Endodermal cell (in vitro differentiated cells): ENCODE results near the gene ABLIM3. TPM values are rescaled to one million over a fixed set of nuclear protein-coding genes. Genes with fewer than 3 reads are reported as not detected.

Source experiments
- DNase-seq: peaks from one replicate; pipeline ENCODE4 v3.0.0-alpha.2; 2017
- H3K27ac ChIP-seq: 2 replicates; pipeline ENCODE4 v1.5.1; 2013; ENCODE audit warnings: mild to moderate bottlenecking, low read depth, low read length, moderate library complexity
- H3K27me3 ChIP-seq: 2 replicates; pipeline ENCODE4 v1.6.1; 2013; ENCODE audit warnings: mild to moderate bottlenecking, low read length, moderate library complexity; ENCODE audit not compliant: insufficient read depth, control insufficient read depth, poor library complexity, severe bottlenecking
- H3K36me3 ChIP-seq: 2 replicates; pipeline ENCODE4 v1.7.0; 2013; ENCODE audit warnings: mild to moderate bottlenecking, low read length, moderate library complexity; ENCODE audit not compliant: control insufficient read depth, insufficient read depth
- H3K4me1 ChIP-seq: one replicate; pipeline ENCODE4 v1.7.0; 2013; ENCODE audit warnings: low read length; ENCODE audit not compliant: control insufficient read depth, insufficient read depth
- H3K4me3 ChIP-seq: 2 replicates; pipeline ENCODE4 v1.5.1; 2013; ENCODE audit warnings: mild to moderate bottlenecking, low read length, moderate library complexity
- H3K9ac ChIP-seq: 2 replicates; pipeline ENCODE4 v1.6.1; 2013; ENCODE audit warnings: mild to moderate bottlenecking, low read length, moderate library complexity; ENCODE audit not compliant: poor library complexity, severe bottlenecking; ENCODE audit errors: extremely low read depth
- H3K9me3 ChIP-seq: 2 replicates; pipeline ENCODE4 v1.6.1; 2013; ENCODE audit warnings: mild to moderate bottlenecking, low read length, moderate library complexity; ENCODE audit not compliant: control insufficient read depth
- H3K27ac Mint-ChIP-seq: 2 replicates; pipeline ENCODE4 v1.8.0; 2020; ENCODE audit warnings: mixed read lengths
- H3K27me3 Mint-ChIP-seq: 2 replicates; pipeline ENCODE4 v1.8.0; 2021; ENCODE audit warnings: mild to moderate bottlenecking, mixed read lengths; ENCODE audit not compliant: insufficient read depth
- H3K36me3 Mint-ChIP-seq: 2 replicates; pipeline ENCODE4 v1.8.0; 2020; ENCODE audit warnings: low read depth, mixed read lengths
- H3K4me1 Mint-ChIP-seq: 2 replicates; pipeline ENCODE4 v1.8.0; 2020; ENCODE audit warnings: mixed read lengths
- H3K4me3 Mint-ChIP-seq: 2 replicates; pipeline ENCODE4 v1.8.0; 2020; ENCODE audit warnings: mild to moderate bottlenecking, moderate library complexity, mixed read lengths
- H3K9me3 Mint-ChIP-seq: 2 replicates; pipeline ENCODE4 v1.8.0; 2020; ENCODE audit warnings: mild to moderate bottlenecking, mixed read lengths
- CTCF ChIP-seq: fragments of 200-600 bp; sonication (generic); conservative IDR thresholded peaks from 2 replicates; pipeline ENCODE4 v1.5.0; 2021; ENCODE audit warnings: antibody characterized with exemption, mild to moderate bottlenecking
- WGBS, 2 experiments: methylation state at CpG; one replicate each; pipeline versions ENCODE4 v1.1.5 to v1.1.7; 2013; ENCODE audit warnings: missing lambda C conversion rate in 2 of 2, mixed read lengths in 1 of 2; ENCODE audit not compliant: insufficient coverage in 1 of 2, insufficient read length in 1 of 2; 5-methylcytosine and 5-hydroxymethylcytosine counted together
- total RNA-seq, 2 donors: library from RNA; stranded (reverse); fragmentation: NEBNext Ultra II Directional in 1 of 2; extraction: Animal tissue kit (Norgen Biotek cat#: 25700) in 1 of 2; gene quantifications; 2 replicates in 1 of 2; 3 replicates in 1 of 2; pipeline ENCODE4 v1.2.1, GENCODE V29; 2021

ABLIM3 gene
- total RNA-seq, 2 donors from 2014 or later: 0.24 to 0.66 TPM

GRCh38 chr5:149181732-149182131, 40.4 kb downstream of the ABLIM3 start:
- Histone ChIP-seq H3K36me3 (no peaks in the 10 kb centered on the region), H3K9ac (no peak overlapping the region), H3K27me3 (peaks cover 27% of the 10 kb centered on the region), H3K4me3 (no peak overlapping the region), H3K4me1 (no peaks in the 10 kb centered on the region), H3K27ac (no peak overlapping the region), H3K9me3 (no peaks in the 10 kb centered on the region)
- no peak for TF ChIP-seq CTCF
- Mint-ChIP-seq H3K4me3 (no peak overlapping the region), H3K4me1 (no peaks in the 10 kb centered on the region), H3K27me3 (peaks cover 14% of the 10 kb centered on the region), H3K36me3 (no peaks in the 10 kb centered on the region), H3K9me3 (no peaks in the 10 kb centered on the region), H3K27ac (no peak overlapping the region)
- no peak for DNase-seq
- 83 to 87% methylated on average over 1 to 2 of the region's 2 CpGs for WGBS, 2 experiments

- DNase-seq: no peak
- Mint-ChIP-seq H3K4me3 (no peak overlapping the region), H3K9me3 (no peaks in the 10 kb centered on the region), H3K36me3 (no peaks in the 10 kb centered on the region), H3K4me1 (no peaks in the 10 kb centered on the region), H3K27me3 (peaks cover 14% of the 10 kb centered on the region), H3K27ac (no peak overlapping the region)
- Histone ChIP-seq H3K4me3 (no peak overlapping the region), H3K9ac (no peak overlapping the region), H3K36me3 (no peaks in the 10 kb centered on the region), H3K9me3 (no peaks in the 10 kb centered on the region), H3K27ac (no peak overlapping the region), H3K27me3 (peaks cover 27% of the 10 kb centered on the region), H3K4me1 (no peaks in the 10 kb centered on the region)
- TF ChIP-seq CTCF: no peak
- 100% methylated on average over 1 of the region's 1 CpG; no CpG with 5 or more reads in 1 of the 2 experiments for WGBS, 2 experiments
Measured at GRCh38 chr5:149182241-149182640, 40.9 kb downstream of the ABLIM3 start.

GRCh38 chr5:149185067-149185466, 43.8 kb downstream of the ABLIM3 start:
- TF ChIP-seq CTCF: no peak
- Mint-ChIP-seq H3K36me3 (no peaks in the 10 kb centered on the region), H3K4me3 (no peak overlapping the region), H3K27ac (no peak overlapping the region), H3K9me3 (no peaks in the 10 kb centered on the region), H3K27me3 (peaks cover 14% of the 10 kb centered on the region), H3K4me1 (no peaks in the 10 kb centered on the region)
- Histone ChIP-seq H3K27me3 (peaks cover 27% of the 10 kb centered on the region), H3K4me1 (no peaks in the 10 kb centered on the region), H3K9ac (no peak overlapping the region), H3K36me3 (no peaks in the 10 kb centered on the region), H3K9me3 (no peaks in the 10 kb centered on the region), H3K4me3 (no peak overlapping the region), H3K27ac (no peak overlapping the region)
- DNase-seq: no peak
- 87 to 92% methylated on average over 3 of the region's 3 CpGs for WGBS, 2 experiments
